A673 (cell line): ENCODE results near the gene PMEL. TPM values are rescaled to one million over a fixed set of nuclear protein-coding genes. Genes with fewer than 3 reads are reported as not detected.

Source experiments
- BruUV-seq: library from RNA; stranded (reverse); fragments of 400-500 nt; replicated peaks from 2 replicates; lab custom pipeline; 2021; lab: Mats Ljungman, UMichigan
- CTCF ChIA-PET: fragments of 300-600 bp; sonication (Branson Sonifier 250); formaldehyde crosslinking; loops from one replicate; lab custom pipeline; 2022; ENCODE audit warnings: antibody characterized with exemption; lab: Charles Lee
- POLR2A ChIA-PET: fragments of 300-600 bp; sonication (Branson Sonifier 250); formaldehyde crosslinking; loops from one replicate; lab custom pipeline; 2022; ENCODE audit warnings: antibody characterized with exemption; ENCODE audit not compliant: low non-redundant PET; lab: Charles Lee
- DNase-seq: peaks from one replicate; pipeline ENCODE4 v3.0.0-alpha.2; 2015; ENCODE audit warnings: low spot score
- H3K27ac ChIP-seq: fragments of 200-600 bp; sonication (generic); 2 replicates; pipeline ENCODE4 v1.5.1; 2016; ENCODE audit warnings: mixed run types, low read depth, mild to moderate bottlenecking, mixed read lengths, antibody characterized with exemption, low read length; ENCODE audit not compliant: poor library complexity, severe bottlenecking
- H3K27me3 ChIP-seq: fragments of 200-600 bp; sonication (generic); replicated peaks from 2 replicates; pipeline ENCODE4 v1.6.1; 2017; ENCODE audit warnings: mixed run types, low read depth, mild to moderate bottlenecking, mixed read lengths, antibody characterized with exemption, low read length; ENCODE audit not compliant: insufficient read depth, poor library complexity
- H3K36me3 ChIP-seq: fragments of 200-600 bp; sonication (generic); 2 replicates; pipeline ENCODE4 v1.6.1; 2016; ENCODE audit warnings: mixed run types, mild to moderate bottlenecking, mixed read lengths, antibody characterized with exemption, low read length; ENCODE audit not compliant: insufficient read depth, poor library complexity, severe bottlenecking
- H3K4me1 ChIP-seq: fragments of 200-600 bp; sonication (generic); 2 replicates; pipeline ENCODE4 v1.6.1; 2017; ENCODE audit warnings: mixed run types, mild to moderate bottlenecking, mixed read lengths, antibody characterized with exemption, low read length; ENCODE audit not compliant: insufficient read depth, poor library complexity, severe bottlenecking
- H3K4me3 ChIP-seq: fragments of 200-600 bp; sonication (generic); 2 replicates; pipeline ENCODE4 v1.5.1; 2016; ENCODE audit warnings: low read depth, mixed run types, mild to moderate bottlenecking, mixed read lengths, low read length; ENCODE audit not compliant: poor library complexity, severe bottlenecking
- H3K9me3 ChIP-seq: fragments of 200-600 bp; sonication (generic); 2 replicates; pipeline ENCODE4 v1.6.1; 2016; ENCODE audit warnings: mixed run types, low read depth, mild to moderate bottlenecking, mixed read lengths, antibody characterized with exemption, low read length; ENCODE audit not compliant: poor library complexity, severe bottlenecking
- CTCF ChIP-seq: fragments of 300-800, 200-600 bp; sonication (generic); conservative IDR thresholded peaks from 2 replicates; pipeline ENCODE4 v1.5.1; 2017; ENCODE audit warnings: low read depth, mild to moderate bottlenecking, antibody characterized with exemption, low read length, moderate library complexity, mixed read lengths
- EZH2 ChIP-seq: fragments of 200-600 bp; sonication (generic); IDR thresholded peaks from 2 replicates; pipeline ENCODE4 v1.6.1; 2017; ENCODE audit warnings: borderline replicate concordance, low read depth, mild to moderate bottlenecking, mixed read lengths, antibody characterized with exemption, low read length; ENCODE audit not compliant: poor library complexity, severe bottlenecking
- intact Hi-C: fragments of 100-400 bp; cut with micrococcal nuclease; formaldehyde crosslinking; loops from one replicate; pipeline ENCODE4 v1.10.0; 2022; ENCODE audit not compliant: unreplicated experiment
- total RNA-seq: library from RNA; stranded (reverse); gene quantifications from 2 replicates; pipeline ENCODE4 v1.2.3, GENCODE V29; 2021

PMEL gene
- total RNA-seq, 1 experiment from 2014 or later = 1.2 TPM

GRCh38 chr12:55929306-55929791, 36.5 kb downstream of the PMEL start:
- no TSS peak for BruUV-seq
- H3K27me3 ChIP-seq = no peaks in the 10 kb centered on the region
- intact Hi-C loops = no loop called here
- no peak overlapping the region for H3K4me3 ChIP-seq
- peaks cover 47% of the 10 kb centered on the region for H3K4me1 ChIP-seq
- ChIA-PET POLR2A (no interaction called here), CTCF (interaction anchor here (1.3 kb wide), 1 partner anchor 10 kb away, joined by 7 read pairs; no protein-coding TSS in a partner anchor)
- H3K9me3 ChIP-seq = no peaks in the 10 kb centered on the region
- no peak for DNase-seq
- H3K36me3 ChIP-seq = no peaks in the 10 kb centered on the region
- H3K27ac ChIP-seq = peak overlapping the region; percentile 52
- TF ChIP-seq CTCF (no peak), EZH2 (no peak)

- Histone ChIP-seq H3K9me3 (no peaks in the 10 kb centered on the region), H3K27me3 (no peaks in the 10 kb centered on the region), H3K4me3 (peak within 1 kb of the TSS; percentile 91), H3K36me3 (no peaks in the 10 kb centered on the region), H3K4me1 (peaks cover 32% of the 10 kb centered on the region), H3K27ac (peak within 1 kb of the TSS; percentile 95)
- TF ChIP-seq EZH2 (no peak), CTCF (no peak)
- intact Hi-C loops = loop anchor here (2.0 kb wide), 3 partner anchors 97 to 189 kb away; no protein-coding TSS in a partner anchor
- POLR2A ChIA-PET = no interaction called here
- TSS peak; percentile 79 for BruUV-seq
- DNase-seq = peak; percentile 70
- CTCF ChIA-PET = interaction anchor here (0.6 to 0.7 kb wide), 3 partner anchors 103 to 189 kb away, joined by 3 to 10 read pairs (median 7); no protein-coding TSS in a partner anchor
Measured at GRCh38 chr12:55927588-55928502, 38.0 kb downstream of the PMEL start, which contains the start of gene PYM1. TSS of gene PYM1 (minus strand) at chr12:55927894. CDS start at chr12:55927761, 133 bp downstream.

- H3K4me3 ChIP-seq = peak overlapping the region; percentile 91
- H3K9me3 ChIP-seq = no peaks in the 10 kb centered on the region
- ChIA-PET POLR2A (interaction anchor here (0.7 kb wide), 1 partner anchor 47 kb away, joined by 3 read pairs; the partner anchor contains the start of gene RAB5B), CTCF (interaction anchor here (0.6 to 0.7 kb wide), 5 partner anchors 10 to 188 kb away, joined by 3 to 10 read pairs (median 3); no protein-coding TSS in a partner anchor)
- H3K4me1 ChIP-seq = peaks cover 32% of the 10 kb centered on the region
- TF ChIP-seq CTCF (peak; percentile 96), EZH2 (no peak)
- intact Hi-C loops = loop anchor here (2.0 kb wide), 3 partner anchors 96 to 188 kb away; no protein-coding TSS in a partner anchor
- BruUV-seq = no TSS peak
- H3K27me3 ChIP-seq = no peaks in the 10 kb centered on the region
- H3K27ac ChIP-seq = peak overlapping the region; percentile 95
- peak; percentile 97 for DNase-seq
- peaks cover 5% of the 10 kb centered on the region for H3K36me3 ChIP-seq
Measured at GRCh38 chr12:55926738-55927587, 38.9 kb downstream of the PMEL start.
